Tongue (tissue), 3 donors: ENCODE data around the gene TMEM130. TPM values are rescaled to one million over a fixed set of nuclear protein-coding genes. Genes with fewer than 3 reads are reported as not detected.

Source experiments
- DNase-seq: peaks from one replicate; pipeline ENCODE4 v3.0.0-alpha.2; 2015
- small RNA-seq: library from RNA; depleted of rRNA; stranded (forward); fragments of <200 nt; gene quantifications from one replicate; pipeline ENCODE3, GENCODE V24; 2014; ENCODE audit warnings: low replicate concordance
- total RNA-seq: library from RNA; depleted of rRNA; stranded (reverse); fragments of >200 nt; gene quantifications from one replicate; pipeline ENCODE4 v1.2.3, GENCODE V29; 2014

Gene TMEM130
- total RNA-seq, 1 donor from 2014 or later = 3.5 TPM

DNA sequence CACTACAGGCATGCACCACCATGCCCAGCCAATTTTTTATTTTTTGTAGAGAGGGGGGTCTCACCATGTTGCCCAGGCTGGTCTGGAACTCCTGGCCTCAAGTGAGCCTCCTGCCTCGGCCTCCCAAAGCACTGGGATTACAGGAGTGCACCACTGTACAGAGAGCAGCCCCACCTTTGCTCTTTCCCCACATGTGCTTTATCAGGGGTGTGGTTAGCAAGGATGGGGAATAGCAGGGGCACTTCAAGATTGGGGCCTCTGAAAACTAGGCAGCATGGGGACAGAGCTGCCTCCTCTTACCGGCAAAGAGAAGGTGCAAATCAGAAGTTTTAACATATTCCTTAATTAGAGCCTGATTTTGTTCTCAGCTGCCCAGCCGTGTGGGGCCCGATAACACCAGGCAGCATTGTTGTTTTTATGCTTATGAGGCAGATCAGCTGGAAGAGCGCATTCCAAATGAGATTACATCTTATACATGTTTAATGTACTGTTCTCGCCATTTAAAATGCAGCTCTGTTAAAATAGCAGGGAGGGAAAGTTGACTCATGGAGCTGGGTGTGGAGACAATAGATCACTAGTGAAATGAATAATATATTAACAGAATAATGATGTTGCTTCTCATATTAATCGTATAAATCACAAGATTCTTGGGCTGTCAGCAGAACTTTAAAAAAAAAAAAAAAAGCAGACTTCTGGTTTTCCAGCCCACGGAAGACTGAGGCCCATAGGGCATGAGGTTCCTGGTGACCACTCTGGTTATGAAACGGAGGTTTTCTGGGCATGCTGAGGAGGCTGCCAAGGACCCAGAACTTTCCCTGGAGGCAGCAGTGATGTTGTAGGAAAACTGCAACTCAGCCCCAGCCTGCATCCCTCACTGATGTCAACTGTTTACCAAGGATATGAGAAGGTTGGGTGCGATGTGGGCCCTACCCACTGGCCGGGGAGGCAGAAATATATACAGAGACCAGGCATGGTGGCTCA, 62.5 kb downstream of the TMEM130 start:
- no peak for DNase-seq

DNA sequence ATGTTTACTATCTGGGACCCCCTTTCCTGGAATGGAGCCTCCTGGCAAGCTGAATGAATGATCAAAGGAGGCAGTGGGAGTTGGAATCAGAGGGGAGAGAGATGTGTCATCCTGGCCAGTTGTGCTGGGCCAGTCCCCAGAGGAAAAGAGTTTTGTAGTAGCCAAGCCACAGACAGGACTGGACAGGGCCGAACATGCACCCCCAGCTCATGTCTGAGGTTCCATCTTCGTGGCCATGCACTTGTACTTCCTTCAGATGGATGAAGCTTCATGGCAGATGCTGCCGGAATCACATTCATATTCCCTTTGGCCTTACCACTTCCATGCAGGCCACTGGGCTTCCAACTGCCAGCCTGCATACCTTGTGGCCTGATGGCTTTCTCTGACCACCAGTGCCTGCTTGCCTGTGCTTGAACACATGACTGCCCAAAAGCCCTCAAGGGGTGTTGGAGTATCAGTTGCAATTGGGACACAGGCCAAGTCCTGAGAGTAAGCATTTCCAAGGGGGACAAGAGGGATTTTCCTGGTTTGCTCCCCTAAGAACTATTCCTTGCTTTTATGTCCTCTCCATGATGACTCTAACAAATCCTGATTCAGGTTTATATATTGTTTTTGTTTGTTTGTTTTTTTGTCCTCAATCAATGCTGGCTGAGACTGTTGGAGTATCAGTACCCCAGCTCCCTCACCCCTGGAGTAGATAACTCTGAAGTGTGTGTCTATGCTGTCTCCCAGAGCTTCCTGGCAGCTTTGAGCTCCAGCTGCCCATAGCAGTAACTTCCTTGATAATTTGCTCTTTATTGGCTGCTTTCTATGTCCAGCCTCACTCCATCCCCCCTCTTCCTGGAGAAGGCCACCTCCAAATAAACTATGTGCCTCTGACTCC, 63.6 kb downstream of the TMEM130 start:
- DNase-seq = no peak

DNA sequence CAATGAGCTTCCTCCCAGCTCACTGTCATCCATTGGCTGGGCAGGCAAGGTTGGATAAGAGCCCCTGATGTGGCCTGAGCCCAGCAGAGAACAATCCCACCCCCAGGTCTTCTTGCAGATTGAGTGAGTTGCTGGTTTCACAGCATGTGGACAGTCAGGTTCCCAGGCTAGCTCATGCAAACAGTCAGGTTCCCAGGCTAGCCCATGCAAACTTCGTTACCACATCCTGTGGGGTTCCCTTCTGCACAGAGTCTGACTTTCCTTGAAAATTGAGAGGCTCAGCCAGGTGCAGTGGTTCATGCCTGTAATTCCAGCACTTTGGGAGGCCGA, 67.1 kb downstream of the TMEM130 start:
- no peak for DNase-seq

DNA sequence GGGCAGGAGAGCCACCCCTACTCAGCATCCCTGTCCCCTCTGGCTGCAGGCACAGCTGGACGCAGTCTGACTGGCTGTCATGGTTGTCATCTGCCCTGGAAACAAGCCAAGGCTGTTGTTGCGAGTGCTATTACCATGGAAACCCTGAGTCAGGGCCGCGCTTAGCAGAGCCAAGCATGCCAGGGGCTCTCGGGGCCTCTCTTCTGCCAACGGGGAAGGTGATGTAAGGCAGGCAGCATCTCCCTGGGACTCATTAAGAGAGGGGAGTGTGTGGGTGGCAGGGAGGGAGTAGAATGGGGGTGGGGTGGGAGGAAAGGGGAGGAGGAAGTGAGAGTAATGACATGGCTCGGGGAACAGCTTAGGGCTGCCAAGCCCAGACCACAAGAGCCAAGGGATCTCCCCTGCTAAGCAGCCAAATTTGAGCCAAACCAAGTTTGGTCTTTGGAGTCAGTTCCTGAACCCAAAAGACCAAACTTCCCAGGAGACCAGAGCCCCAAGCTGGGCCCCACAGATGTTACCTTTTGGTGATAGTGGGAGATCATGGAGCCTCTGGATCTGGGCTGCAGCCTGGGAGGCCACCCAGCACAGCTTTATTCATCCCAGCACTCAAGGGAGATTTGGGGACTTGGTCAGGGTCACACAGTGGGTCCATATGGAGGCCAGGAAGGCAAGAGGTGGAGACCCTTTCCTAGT, 67.6 kb downstream of the TMEM130 start:
- DNase-seq = peak; percentile 92

DNA sequence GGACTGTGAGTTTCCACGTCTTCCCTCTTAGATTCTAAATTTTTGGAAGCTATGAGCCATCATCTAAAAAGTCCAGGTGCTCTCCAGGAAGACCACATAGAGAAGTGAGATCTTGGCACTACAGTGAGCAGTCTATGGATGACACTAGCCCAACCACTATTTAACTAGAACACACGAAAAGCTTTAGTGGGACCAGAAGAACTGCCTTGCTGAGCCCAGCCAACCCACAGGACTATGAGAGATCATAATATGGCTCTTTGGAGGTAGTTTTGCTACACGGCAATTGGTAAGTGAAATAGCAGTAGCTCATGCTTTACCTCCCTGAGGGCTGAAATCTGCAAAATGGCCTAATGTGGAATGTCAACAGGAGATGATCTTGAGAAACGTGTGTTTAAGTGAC, 68.8 kb downstream of the TMEM130 start:
- no peak for DNase-seq

DNA sequence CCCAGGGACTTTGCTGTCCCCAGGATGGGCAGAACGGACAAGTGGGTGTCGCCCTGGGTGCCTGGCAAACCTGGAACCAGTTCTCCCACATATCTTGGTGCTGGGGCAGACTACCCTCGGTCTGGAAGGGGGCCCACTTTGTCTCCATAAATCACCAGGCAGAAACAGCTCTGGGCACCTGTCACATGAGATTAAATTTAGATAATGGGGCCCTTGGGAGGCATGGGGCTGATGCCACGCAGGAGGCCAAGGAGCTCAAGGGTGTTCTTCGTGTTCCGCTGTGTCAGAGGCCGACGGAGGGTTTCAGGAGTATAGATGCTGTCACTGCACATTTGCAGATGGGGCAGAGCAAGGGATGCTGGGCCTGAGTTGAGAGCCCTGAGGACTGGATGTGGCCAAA, 72.7 kb downstream of the TMEM130 start:
- peak; percentile 26 for DNase-seq

Small RNA genes lying within 50 kb of the gene (small RNA-seq; reads per million reads assigned to genes)
- gene MIR3609 = 31.4 reads per million, percentile 95 among the genes with 10 or more reads in this experiment

Other genes starting within 250 kb of the TMEM130 start
- 34.6 TPM for gene TRRAP, start 8.5 kb upstream of the TMEM130 start, total RNA-seq